GM21367 (cell line): ENCODE results near the gene ARFIP1.

Experiments used
- ATAC-seq: cut with Tn5 transposase; IDR thresholded peaks from one replicate; pipeline ENCODE4 v1.9.1; 2021; ENCODE audit not compliant: unreplicated experiment

Gene ARFIP1

DNA sequence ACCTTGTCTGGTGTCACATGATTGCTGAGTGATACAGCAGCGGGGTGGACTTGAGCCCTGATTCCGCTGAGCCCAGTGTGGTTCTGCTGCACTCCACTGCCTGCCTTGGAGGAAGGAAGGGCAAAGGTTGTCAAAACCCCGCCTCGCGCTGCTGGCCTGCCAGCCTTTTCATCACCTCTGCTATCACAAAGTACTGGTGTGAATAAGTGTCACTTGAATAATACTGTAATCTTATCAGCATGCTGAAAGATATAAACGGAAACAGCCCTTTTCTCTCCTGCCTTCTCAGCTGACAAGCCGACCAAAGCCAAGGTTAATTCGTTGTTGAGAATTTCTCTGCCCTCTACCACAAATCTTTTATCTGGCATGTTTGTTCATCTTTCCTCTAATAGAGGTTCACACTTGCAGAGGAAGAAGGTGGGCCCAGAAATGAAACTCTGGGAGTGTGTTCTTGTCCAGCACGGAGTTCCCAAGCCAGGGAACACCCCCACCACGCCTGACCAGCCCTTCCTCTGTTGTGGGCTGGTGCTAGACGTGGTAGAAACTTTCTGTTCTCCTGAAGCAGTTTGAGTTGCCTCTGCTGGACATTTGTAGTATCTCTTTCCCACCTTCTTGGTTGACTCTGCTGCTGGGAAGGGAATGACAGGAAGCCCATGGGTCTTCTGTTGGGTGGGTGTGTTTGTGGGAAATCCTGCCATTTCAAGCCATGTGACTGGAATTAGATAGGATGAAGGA, 177.8 kb downstream of the ARFIP1 start:
- no peak for ATAC-seq

DNA sequence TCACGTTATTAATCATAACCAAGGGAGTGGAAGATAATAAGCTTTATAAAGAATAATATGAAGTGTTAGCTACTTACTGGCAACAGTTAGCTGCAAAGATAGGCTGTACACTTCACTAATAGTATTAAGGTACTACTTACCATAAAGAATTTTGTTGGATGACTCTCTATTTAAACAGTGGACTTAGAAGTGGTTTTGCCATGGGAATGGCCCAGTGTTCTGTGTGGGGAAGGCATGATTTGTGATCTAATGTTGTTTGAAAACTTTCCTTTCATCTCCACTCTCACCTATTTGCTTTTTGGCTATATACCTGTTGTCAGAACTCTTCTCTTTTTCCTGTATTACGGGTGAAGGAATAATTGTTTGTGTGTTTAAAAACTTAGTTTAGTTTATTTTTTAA, 179.3 kb downstream of the ARFIP1 start:
- ATAC-seq: no peak

DNA sequence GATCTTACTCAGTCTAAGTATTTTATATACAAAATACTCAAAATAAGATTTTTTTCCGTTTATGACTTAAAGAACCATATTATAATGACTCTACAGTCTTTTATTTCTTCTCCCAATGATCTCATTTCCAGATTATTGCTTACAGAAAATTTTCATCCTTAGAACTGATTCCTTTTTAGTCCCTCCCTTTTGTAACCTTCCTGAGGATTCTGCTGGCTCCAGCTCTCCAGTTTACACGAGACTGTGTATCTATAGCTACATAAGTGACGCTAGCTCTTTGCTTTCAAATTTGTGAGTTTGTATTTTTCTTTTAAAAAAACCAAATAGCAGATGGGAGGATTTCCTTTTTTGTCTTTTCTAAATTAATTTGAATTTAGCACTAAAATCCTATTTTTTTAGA, 180.3 kb downstream of the ARFIP1 start:
- ATAC-seq: no peak

DNA sequence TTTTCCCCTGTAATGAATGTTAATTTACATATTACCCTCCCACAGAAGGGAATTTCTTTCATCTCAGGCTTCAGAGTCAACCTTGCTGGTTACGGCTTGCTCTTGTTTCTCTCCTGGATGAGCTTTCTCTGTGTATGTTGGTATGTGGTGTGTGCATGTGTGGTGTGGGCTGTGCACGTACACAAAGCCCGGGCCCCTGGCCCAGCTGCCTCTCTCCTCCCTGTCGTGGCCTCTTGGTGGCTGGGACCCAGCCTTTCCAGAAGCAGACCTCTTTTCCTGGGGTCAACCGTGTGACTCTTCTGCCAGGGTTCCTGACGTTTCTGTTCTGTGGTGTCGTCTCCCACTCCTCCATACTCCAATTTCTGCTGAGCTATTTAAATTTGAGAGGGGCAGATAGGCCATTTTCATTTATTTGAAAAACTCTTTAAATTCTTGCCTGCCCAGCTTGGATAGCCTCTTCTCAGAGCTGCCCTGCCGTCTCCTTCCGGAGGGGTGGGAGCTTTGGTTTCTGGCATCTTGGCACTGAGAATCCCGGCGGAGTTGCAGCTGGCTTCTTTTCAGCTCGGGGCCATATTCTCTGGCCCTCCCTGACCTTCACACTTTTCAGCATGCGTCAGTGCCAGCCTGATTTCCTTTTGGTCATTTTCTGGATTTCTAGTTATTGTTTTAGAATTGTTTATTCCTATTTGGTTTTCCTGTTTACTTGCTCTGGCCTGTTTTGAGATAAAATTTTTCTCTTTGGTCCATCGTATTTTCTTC, 181.4 kb downstream of the ARFIP1 start:
- ATAC-seq: no peak

DNA sequence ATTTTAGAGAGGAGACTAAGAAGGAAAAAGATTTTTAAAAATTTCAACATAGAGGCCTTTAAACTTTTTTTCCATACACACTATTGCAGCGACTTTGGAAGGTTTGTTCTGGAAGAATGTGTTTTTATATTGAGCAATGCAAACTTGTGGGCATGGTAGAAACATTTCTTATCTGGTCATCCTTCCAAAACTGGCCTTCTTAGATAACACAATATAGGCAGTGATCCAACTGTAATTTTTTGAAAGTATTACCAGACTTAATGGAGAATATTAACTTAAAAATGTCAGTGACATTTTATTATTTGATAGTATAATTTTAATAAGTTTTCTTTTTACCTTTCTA, 182.0 kb downstream of the ARFIP1 start:
- no peak for ATAC-seq
